Measurements from ENCODE around the gene POU3F1. TPM values are rescaled to one million over a fixed set of nuclear protein-coding genes. Genes with fewer than 3 reads are reported as not detected.

POU3F1 gene
- total RNA-seq, 1 donor from 2014 or later: not detected

DNA sequence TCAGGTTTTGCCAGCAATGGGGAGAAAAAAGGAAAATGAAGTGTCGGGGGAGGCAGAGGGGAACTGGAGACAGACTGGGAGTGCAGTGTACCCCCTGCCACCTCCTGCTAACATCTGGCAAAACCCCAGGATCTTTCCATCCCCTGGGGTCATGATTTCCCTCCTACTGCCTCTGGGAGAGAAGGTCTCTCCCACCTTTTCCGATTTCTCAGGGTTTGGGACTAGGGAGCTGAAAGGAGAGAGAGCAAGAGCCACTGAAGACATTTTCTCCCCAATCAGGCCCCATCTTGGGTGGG, 46.4 kb downstream of the POU3F1 start:
- Histone ChIP-seq H3K27ac (peak overlapping the region; percentile 93), H3K4me1 (peaks cover 78% of the 10 kb centered on the region), H3K27me3 (no peaks in the 10 kb centered on the region), H3K4me3 (peak overlapping the region in 1 of 2 donors; percentile 24), H3K36me3 (no peaks in the 10 kb centered on the region), H3K9me3 (no peaks in the 10 kb centered on the region)
- intact Hi-C loops (cut with DNase I): no loop called here
- DNase-seq (ENCODE audit: extremely low spot score in 2 of 2): no peak
- TF ChIP-seq, protein P1, sequence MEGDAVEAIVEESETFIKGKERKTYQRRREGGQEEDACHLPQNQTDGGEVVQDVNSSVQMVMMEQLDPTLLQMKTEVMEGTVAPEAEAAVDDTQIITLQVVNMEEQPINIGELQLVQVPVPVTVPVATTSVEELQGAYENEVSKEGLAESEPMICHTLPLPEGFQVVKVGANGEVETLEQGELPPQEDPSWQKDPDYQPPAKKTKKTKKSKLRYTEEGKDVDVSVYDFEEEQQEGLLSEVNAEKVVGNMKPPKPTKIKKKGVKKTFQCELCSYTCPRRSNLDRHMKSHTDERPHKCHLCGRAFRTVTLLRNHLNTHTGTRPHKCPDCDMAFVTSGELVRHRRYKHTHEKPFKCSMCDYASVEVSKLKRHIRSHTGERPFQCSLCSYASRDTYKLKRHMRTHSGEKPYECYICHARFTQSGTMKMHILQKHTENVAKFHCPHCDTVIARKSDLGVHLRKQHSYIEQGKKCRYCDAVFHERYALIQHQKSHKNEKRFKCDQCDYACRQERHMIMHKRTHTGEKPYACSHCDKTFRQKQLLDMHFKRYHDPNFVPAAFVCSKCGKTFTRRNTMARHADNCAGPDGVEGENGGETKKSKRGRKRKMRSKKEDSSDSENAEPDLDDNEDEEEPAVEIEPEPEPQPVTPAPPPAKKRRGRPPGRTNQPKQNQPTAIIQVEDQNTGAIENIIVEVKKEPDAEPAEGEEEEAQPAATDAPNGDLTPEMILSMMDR (IDR thresholded peaks at IDR 0.05): no peak
- TF ChIP-seq POLR2A (IDR thresholded peaks at IDR 0.05) (no peak), POLR2AphosphoS5 (IDR thresholded peaks at IDR 0.05; ENCODE audit: insufficient read depth in 1 of 2, low read depth in 1 of 2) (no peak)

DNA sequence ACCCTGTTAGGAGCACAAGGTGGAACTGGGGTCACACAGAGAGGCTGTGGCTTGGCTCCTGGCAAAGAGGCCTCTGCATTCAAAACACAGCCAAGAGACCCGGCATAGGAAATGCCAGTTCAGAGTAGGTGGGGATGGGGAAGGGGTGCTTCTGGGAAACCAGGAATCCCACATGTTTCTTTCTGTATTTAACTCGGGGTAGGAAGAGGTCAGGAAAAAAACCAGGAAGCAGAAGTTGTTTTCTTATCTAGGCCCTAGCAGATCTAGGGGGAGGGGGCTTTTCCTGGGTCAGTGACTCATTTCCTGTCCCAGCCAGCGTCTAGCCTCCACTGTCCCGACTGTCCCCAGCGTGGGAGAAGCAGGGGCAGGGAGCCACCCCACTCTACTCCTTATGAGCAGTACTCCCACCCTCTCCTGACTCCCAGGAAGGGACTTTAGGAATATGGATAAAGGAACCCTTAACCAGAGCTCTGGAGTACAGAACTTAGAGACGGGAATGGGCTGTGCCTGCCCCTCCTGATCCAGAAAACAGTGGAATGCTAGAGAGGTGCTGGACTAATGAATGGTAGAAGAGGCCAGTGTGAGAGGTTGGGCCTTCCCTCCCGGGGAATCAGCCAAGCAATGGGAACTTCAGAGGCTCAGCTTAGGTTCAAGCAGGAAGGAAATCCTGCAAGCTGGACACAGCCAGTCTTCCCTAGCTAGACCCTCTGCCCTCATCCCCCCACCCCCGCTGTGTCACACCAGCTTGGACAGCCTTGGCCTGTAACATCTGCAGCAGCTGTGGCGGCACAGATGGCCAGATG, 47.0 kb downstream of the POU3F1 start:
- H3K27ac ChIP-seq: peak overlapping the region; percentile 93
- no peaks in the 10 kb centered on the region for H3K9me3 ChIP-seq
- TF ChIP-seq, protein P1 (IDR thresholded peaks at IDR 0.05): no peak
- TF ChIP-seq POLR2A (IDR thresholded peaks at IDR 0.05) (no peak), POLR2AphosphoS5 (IDR thresholded peaks at IDR 0.05; ENCODE audit: insufficient read depth in 1 of 2, low read depth in 1 of 2) (no peak)
- no peaks in the 10 kb centered on the region for H3K27me3 ChIP-seq
- H3K4me3 ChIP-seq: peak overlapping the region in 1 of 2 donors; percentile 24
- peaks cover 80% of the 10 kb centered on the region for H3K4me1 ChIP-seq
- intact Hi-C loops (cut with DNase I): no loop called here
- DNase-seq (ENCODE audit: extremely low spot score in 2 of 2): peak in 1 of 2 donors; percentile 86
- no peaks in the 10 kb centered on the region for H3K36me3 ChIP-seq

GRCh38 chr1:37998913-37999429, 47.6 kb downstream of the POU3F1 start:
- Histone ChIP-seq H3K27ac (peak overlapping the region; percentile 93), H3K27me3 (no peaks in the 10 kb centered on the region), H3K4me3 (no peak overlapping the region), H3K9me3 (no peaks in the 10 kb centered on the region), H3K36me3 (no peaks in the 10 kb centered on the region), H3K4me1 (peaks cover 74% of the 10 kb centered on the region)
- TF ChIP-seq, protein P1 (IDR thresholded peaks at IDR 0.05): no peak
- TF ChIP-seq POLR2AphosphoS5 (IDR thresholded peaks at IDR 0.05; ENCODE audit: insufficient read depth in 1 of 2, low read depth in 1 of 2) (no peak), POLR2A (IDR thresholded peaks at IDR 0.05) (no peak)
- no peak for DNase-seq (ENCODE audit: extremely low spot score in 2 of 2)
- intact Hi-C loops (cut with DNase I): no loop called here

DNA sequence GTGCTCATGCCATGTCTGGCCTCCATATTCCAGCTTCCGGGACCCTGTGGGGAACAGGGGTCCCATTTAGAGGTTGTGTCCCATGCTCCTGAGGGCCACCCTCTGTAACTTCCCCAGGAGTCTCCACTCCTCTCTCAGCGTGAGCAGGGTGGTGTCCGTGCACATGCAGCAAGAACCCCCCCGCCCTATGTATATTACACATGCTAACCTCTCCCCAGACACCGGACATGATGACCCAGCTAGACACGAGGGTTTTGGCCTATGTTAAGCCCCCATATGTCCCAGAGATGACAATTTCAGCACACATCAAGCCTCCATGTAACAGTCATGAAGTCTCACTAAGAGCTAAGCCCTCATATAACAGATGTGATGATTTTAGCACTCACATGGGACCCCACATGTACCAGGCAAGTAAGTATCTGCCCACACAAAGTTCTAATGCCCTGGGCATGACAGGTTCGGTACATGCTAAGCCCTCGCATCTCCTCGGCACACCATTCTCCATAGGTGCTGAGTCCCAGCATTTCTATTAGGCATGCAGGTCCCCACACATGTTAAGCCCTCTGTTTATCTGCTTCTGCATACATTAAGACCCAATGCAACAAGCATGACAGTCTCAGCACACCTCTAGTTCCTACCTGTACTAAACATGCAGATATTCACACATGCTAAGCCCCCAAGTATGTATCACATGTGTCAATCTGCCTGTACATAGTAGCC, 48.3 kb downstream of the POU3F1 start:
- H3K4me3 ChIP-seq: no peak overlapping the region
- TF ChIP-seq, protein P1 (IDR thresholded peaks at IDR 0.05): no peak
- no peak for TF ChIP-seq POLR2A (IDR thresholded peaks at IDR 0.05)
- no peak for TF ChIP-seq POLR2AphosphoS5 (IDR thresholded peaks at IDR 0.05; ENCODE audit: insufficient read depth in 1 of 2, low read depth in 1 of 2)
- intact Hi-C loops (cut with DNase I): no loop called here
- H3K4me1 ChIP-seq: peaks cover 66% of the 10 kb centered on the region
- no peaks in the 10 kb centered on the region for H3K9me3 ChIP-seq
- H3K27me3 ChIP-seq: no peaks in the 10 kb centered on the region
- no peak for DNase-seq (ENCODE audit: extremely low spot score in 2 of 2)
- H3K36me3 ChIP-seq: no peaks in the 10 kb centered on the region
- peak overlapping the region; percentile 93 for H3K27ac ChIP-seq

Data from vagina (tissue), 2 donors.